ENCODE results near the gene GLB1L2.
"Not testable (repeated sequence)": the region's sequence is repeated elsewhere in the genome, so short reads cannot be mapped to it uniquely, and the experiment has no call there.

Gene GLB1L2

DNA sequence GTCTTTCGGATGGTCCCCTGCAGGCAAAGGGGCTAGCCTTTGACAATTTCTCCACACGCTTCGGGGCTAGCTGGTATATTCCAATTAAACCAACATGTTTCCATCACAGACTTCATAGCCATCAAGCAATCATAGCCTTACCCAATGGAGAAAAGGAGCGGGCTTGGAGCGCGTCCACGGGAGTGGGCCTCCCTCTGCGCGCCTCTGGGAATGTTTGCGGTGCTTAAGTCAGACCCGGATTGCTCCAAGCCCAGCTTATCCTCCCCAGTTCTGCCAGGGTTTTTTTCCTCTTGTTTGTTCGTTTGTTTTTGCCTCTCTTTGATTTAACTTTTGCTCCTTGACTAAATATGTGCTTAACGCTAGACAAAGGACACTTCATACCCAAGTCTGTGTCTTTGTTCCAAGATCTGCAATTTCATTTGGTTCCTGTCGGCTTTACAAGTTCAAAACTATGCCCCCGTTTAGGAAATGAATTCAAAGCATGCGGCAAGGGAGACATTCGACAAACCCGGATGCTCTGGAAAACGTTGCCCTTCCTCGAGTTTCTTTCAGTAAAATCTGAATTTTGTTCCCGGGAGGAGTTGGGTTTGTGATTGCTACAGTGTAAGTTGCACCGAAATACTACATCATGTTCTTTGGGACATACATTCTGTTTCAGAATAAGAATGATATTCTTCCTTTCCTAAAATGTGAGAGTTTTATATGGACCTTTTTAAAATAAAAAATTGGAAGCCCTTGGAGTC, 1.0 kb upstream of the GLB1L2 start:
- no peak for DNase-seq

DNA sequence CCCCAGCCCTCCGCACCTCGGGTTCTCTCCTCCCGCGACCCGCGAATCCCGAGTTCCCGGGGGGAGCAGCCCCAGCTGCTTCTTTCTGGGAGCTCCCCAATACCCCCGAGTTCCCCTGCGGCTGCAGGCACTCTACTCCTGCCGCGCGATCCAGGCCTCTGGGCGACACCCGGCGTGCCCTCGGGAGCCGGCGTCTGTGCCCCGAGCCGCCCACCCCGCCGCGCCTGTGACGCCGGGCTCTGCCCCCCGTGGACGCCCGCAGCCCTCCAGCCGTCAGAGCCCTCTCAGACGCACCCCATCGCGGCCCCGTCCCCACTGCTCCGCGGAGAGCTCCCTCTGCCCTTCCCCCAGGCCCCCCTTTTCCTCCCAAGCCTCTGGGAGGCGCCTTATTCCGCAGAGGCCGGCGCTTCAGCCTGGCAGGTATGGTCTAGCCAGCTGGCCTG, 422 bp downstream of the GLB1L2 start:
- peak; percentile 27 to 37 for DNase-seq

DNA sequence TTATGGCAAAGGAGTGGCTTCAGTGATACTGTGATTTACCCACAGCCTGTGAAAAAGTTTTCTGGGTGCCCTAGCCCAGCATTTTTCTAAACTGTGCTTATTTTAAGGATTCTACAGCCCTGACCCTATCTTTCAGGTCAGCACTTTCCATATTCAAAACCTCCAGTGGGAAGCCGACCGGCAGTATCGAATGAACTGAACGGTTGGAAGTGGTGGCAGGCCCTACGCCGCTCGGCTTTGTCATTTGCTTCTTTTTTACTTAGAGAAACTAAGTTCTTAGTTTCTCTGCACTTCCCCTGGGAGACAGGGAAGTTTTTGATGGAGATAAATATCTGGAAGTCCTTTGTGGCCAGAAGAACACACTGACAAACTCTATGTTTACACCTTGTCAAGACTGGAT, 994 bp downstream of the GLB1L2 start:
- DNase-seq: no peak

DNA sequence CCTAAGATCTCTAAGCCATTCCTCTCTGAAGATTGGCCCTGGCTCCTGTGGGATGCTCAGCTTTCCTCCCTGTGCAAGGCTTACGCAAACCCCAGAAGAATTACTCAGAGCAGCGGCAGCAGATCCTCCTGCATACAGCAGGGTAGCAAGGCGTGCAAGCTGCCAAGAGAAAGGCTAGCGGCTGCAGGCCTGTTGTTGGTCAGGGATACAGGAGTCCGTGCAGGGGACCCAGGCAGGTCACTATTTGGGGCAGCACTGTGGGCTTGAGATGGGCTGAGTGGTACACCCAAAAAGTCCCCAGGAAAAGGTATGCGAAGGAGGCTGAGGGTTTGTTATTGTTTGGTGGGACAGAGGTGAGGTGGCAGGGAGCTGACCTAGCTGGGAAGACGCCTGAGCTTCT, 1.5 kb downstream of the GLB1L2 start:
- no peak for DNase-seq

DNA sequence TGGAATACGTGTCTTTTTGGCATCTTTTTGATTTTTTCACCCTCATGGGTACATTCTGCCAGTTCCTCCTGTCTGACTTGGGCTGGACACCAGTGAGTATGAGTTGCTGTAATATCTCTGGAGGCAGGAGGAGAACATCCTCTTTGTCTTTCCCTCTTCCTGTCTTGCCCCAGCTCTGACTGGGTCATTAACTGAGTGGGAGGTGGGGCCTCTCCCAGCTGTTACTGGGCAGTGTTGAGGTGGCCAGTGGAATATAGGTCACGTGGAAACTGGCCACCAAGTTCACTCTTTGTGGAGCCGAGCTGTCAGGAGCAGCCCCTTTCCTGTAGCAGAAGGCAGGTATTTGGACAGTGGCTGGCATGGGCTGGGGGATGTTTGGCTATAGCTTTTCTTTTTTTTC, 2.2 kb downstream of the GLB1L2 start:
- DNase-seq: no peak

DNA sequence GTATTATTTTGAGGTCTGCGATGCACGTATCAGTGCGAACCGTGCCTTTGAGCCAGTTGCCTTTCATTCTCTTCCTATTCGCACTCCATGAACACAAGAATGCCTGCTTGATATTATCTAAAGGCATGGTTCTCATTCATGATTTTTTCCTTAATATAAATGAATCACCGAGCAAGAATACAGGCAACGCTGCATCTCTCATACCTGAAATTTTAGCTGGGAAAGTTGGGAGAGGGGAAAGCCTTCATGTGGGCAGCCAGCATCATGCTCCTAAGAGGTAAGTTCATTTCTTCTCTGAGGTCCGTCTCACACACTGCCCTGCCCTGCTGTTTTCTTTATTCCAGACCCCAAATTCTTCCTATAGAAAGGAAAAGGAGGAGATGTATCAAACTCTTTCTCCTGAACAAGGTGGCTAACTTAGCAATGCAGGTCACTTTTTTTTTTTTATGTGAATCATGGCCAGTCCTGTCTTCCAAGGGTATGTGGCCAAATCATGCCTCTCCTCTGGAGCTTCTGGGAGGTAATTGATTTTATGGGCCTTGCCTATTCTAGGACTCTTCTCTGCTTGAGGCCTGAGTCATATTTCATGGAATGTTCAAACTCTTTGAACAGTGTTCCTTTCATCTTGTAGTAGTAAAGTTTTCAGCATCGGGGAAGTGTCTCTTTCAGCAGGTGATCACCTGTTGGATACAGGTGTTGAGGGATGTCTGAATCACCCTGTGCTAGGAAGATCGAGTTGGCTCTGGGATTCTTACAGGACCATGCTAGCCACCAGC, 3.2 kb downstream of the GLB1L2 start:
- no peak for DNase-seq

DNA sequence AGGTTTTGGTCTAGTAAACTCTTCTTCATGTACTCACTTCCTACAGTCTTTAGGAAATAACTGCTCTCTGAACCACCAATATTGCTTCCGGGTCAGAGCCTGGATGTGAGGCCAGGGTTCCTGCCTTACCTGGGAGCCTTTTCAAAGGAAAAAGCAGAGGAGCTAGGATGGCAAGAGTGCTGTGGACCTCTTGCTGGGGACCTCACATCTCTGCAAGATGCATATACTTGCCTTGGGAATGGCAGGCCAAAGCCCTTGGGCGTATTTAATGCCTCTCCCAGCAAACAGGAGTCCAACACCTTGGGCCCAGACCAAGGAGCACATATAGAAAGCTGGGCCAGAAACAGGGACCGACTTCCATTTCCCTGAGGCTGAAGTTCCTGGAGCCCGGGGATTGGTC, 5.3 kb downstream of the GLB1L2 start:
- no peak for DNase-seq

DNA sequence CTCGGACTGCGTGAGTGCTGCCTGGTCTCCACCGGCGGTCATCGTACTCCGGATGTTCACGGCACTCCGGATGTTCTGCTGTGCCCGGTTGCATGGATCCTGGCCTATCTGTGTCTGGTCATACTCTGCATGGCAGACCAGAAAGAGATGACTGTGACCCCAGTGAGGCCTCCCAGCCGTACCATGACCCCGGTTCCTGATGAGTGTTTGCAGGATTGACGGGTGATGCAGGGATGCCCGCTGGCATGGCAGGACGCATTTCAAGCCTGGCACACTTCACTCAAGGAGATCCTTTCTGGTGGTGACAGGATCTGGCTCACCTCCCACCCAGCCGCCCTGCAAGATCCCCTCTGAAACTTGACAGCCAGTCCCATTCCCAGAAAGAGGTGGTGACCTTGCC, 6.3 kb downstream of the GLB1L2 start:
- DNase-seq: no peak

DNA sequence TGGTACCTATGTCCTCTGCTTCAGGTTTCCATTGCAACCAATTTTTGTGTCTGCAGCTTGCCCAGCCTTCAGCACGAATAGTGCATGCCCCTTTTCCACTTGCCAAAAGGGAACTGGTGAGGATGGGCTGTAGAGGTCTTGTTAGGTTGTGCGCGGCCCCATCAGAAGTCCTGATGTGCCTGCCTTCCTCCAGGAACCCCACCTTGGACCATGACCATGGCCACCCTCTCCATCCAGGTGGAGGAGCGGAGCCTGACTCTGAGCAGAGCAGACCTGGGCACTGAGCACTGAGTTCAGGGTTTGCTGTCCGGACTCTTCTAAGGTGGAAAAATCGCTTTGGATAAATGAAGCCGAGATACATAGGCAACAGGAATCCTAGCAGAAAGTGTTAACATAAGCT, 6.9 kb downstream of the GLB1L2 start:
- no peak for DNase-seq

DNA sequence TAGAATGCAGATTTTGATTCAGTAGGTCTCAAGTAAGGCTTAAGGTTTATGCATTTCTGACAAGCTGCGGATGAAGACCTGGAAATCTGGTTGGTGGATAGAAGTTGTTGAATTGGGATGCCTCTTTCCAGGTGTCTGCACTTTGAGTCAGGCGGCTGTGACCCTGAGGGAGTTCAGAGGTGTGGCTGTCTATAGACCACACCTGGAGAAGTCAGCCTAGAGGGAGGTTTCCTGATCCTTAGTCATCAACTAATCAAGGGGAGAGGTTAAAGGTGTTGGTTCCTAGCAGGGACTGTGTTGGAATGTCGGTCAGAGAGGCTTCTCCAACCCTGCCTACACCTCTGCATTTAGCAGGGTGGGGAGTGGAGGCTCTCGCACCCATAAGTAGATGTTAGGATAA, 8.0 kb downstream of the GLB1L2 start:
- no peak for DNase-seq

DNA sequence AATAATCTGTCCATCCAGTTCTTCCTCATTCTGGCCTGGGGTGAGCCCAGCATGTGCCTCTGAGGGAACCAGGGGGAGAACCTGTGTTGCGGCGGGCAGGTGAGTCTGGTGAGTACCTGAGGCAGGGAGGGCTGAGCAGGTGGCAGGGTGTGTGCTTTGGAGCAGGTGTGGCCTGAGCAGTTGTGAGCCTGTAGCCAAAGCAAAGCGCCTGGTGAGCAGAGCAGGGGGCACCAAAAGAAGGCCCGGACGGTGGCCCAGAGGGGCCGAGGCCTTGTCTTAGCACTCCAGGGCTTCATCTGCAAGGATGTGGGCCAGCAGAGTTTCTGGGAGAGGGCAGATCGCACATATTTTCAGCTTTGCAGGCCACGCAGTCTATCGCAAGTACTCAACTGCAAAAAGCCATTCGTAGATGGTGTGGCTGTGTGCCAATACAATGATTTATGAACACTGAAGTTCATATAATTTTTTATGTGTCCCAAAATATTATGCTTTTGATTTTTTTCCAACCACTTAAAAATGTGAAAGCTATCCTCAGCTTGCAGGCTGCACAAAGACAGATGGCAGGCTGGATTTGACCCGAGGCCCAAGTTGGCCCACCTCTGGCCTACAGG, 8.7 kb downstream of the GLB1L2 start:
- DNase-seq: no peak

DNA sequence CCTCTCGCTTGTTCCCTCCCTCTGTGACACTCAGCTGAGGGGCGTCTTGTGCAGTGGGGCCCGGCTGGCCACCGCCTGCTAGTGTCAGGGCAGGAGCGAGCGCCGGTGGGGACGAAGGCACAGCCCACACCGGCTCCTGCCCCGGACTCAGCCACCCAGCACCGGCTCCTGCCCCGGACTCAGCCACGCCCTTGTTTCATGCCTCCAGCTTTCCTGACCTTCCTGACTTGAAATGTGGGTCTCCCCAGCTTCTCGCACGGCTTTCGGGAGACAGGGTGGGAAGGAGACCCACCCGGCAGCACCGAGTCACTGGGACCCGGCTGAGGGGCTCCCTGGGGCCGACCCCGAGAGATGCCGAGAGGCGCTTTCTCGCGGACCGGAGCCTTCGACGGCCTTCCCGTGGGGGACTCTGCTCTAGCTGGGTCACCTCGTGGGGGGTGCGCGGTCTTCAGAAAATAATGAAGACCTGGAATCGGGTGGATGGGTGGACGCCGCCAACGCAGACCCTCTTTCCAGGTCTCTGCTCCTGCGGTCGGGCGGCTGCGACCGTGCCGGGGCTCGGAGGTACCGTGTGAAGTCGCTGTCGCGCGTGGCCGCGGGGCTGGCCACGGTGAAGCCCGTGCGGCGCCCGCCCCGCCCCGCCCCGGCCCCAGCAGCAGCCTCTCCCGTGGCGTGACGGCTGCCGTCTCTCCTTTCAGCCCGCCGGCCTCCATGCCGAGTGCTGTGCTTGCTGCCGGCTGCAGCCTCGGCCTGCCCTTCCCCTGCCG, 10.2 kb downstream of the GLB1L2 start:
- no peak for DNase-seq

DNA sequence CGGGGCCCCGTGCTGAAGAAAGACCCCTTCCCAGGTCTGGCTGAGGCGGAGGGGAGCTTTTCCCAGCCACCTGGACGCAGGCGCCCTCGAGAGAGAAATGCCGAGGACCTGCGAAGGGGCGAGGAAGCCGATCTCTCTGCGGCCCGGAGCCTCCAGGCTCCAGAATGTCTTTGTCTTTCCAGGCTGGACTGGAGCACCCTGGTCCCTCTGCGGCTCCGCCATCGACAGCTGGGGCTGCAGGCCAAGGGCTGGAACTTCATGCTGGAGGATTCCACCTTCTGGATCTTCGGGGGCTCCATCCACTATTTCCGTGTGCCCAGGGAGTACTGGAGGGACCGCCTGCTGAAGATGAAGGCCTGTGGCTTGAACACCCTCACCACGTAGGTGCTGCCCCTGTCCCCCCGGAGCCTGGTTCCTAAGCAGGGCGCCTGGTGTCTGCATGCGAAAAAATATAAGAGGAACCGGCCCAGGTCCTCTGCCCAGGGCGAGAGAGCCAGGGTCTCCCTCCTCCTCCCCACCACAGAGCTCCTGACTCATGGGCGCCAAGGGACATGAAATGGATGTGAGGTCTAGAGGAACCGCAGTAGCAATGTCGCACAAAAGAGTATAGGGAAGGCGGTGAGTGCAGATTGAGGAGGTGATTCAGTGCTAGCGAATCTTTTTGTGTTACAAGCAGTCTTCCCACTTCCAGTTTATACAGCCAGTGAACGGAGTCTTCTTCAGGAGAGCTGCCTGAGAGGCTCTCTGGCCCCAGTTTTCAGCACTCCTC, 11.0 kb downstream of the GLB1L2 start:
- no peak for DNase-seq

DNA sequence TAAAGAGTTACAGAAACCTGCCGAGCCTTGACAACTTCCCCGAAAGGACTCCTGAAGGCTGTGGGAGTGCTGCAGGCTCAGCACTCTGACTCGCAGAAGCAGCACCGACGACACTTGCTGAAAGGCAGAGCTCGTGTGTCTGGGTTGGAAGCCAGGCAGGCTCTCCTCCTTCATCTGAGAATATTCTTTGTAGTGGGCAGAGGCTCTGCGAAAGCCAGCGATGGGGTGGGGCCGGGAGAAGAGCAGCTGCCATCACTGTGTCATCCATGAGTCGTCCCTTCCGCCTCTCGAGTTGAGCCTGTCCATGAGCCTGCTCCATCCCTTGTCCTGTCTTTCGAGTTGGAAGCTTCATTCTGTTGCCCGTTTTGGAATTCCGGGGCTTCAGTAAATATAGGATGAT, 11.9 kb downstream of the GLB1L2 start:
- DNase-seq: no peak

DNA sequence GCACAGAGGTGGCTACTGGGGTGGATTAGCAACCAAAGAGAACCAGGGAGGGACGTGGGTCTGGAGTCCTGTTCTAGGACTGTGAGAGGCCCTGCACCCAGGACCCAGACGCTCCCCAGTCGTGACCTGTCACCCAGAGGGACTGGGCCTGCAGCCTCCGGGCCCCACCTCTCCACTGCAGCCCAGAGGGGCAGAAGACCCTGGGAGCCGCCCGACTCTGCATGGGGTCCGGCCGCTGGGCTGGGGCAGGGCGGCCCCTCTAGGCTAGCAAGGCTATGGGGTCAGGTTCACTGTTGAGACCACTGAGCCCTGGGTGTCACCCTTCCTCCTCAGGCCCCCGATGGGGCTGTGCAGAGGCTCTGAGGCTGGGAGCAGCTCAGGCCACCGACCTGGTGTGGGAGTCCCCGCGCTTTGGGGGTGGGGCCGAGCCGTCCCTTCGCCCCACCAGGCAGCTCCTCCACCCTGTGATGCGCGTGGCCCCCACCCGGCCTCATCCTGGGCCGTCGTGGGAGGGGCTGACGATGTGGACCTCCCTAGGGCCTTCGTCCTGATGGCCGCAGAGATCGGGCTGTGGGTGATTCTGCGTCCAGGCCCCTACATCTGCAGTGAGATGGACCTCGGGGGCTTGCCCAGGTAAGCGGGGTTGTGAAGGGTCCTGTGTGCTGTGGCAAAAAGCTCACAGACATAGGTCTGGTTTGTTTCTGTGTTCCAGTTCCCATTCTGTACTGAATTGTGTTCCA, 12.9 kb downstream of the GLB1L2 start:
- not testable (repeated sequence) for DNase-seq

DNA sequence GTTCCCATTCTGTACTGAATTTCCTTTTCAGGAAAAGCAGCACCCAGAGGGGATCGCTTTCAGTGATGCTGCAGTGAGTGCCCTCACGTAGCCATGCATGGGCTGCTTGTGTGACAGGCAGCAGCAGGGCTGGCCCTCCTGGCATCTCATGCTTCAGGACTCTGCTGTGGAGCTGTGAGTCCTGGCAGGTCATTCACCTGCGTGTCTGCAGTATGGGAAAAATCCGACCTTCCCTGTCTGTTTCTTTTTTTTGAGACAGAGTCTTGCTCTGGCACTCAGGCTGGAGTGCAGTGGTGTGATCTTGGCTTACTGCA, 13.4 kb downstream of the GLB1L2 start:
- no peak for DNase-seq

DNA sequence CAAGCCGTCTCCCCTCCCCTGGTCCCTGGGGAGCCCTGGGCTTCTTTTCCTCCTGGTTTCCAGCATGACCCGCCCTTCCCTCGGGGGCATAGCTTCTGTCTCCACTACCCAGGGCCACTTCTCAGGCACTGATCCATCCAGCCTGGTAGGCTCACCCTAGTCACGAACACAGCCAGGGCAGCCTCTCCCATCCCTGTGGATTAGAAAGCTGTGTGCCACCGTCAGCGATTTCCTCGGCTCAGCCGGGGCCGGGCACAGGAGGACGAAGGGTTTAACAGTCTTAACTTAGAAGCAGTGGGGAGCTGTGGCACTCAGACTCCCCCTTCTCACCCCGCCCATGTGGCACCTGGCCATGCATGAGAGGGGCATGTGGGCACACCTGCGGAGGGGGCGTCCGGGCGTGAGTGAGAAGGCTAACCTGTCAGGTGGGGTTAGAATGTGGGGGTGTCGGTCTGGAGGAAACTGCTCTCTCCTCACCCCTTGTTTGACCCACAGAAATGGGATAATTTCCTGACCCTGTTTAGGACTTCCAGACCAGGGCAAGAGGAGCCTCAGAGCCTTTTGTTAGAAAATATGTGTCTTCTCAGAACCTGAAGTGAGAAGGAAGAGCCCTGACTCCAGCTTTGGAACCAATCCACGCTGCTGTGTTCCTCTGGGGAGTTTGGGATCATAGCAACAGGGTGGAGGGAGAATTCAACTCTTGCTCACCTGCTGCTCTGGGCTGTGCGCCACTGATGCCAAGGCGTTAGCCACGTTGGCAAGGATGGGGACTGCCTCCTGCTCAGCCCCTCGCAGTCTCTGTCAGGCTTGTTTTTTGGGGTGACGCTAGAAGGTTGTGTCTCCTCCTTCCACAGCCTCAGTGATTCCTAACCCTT, 14.6 kb downstream of the GLB1L2 start:
- DNase-seq: no peak

DNA sequence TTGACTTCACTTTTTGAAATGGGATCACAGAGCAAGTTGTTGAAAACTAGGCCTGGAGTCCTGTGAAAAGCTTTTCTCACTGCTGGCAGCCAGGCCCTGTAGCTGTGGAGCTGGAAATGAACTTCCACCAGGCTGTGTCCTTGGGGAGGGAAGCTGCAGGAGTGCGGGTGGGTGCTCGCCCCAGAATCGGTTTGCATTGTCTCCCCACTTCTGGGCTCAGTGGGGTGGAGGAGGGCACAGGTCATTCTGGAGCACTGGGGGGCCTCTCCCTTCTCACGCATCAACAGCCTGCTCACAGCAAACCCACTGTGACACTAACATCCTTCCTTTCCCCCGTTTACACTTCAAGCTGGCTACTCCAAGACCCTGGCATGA, 15.2 kb downstream of the GLB1L2 start:
- no peak for DNase-seq

DNA sequence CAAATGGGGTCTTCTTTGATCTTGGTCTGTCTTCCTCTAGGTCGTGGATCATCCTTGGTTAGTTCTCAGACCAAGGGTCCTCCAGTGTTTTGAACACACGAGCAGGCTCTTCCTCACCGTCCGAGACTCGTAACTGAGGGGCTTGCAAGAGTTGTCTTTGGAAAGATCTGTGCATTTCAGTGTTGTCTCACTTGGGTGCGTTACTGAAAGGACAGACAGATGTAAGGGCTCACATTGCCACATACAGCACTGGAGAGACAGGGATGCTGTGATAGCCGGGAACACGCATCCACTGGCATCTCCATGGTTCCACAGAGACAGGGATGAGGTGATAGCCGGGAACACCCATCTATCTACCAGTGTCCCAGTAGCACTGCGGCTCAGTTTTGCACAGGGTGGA, 15.7 kb downstream of the GLB1L2 start:
- DNase-seq: no peak

DNA sequence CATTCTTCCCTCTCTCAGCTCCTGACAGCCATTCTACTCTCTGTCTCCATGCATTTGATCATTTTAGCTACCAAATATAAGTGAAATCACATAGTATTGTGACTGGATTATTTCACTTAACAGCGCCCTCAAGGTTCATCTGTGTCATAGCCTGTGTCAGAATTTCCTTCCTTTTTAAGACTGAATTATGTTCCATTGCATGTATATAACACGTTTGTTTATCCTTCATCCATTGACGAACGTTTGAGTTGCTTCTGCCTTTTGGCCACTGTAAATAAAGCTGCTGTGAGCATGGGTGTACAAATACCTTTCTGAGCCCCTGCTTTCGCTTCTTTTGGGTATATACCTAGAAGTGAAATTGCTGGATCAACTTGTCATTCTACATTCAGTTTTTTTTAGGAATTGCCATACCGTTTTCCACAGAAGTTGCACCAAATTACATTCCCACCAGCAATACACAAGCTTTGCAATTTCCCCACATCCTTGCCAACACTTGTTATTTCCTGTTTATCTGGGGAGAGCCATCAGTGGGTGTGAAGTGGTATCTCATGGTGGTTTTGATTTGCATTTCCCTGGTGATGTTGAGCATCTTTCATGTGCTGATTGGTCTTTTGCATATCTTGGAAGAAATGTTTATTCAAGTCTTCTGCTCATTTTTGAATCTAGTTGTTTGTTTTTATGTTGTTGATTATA, 17.5 kb downstream of the GLB1L2 start:
- DNase-seq: no peak
